Ureter (tissue), 1 donor: ENCODE data around the gene GABRG3. TPM values are rescaled to one million over a fixed set of nuclear protein-coding genes. Genes with fewer than 3 reads are reported as not detected.

Experiments
- DNase-seq: peaks from one replicate; pipeline ENCODE4 v3.0.0-alpha.2; 2020; ENCODE audit warnings: low spot score
- total RNA-seq: library from RNA; stranded (reverse); gene quantifications from one replicate; pipeline ENCODE4 v1.2.4, GENCODE V29; 2023
- donor health status: DM: yes; HTN: yes; CAD: no.

Gene GABRG3
- total RNA-seq, 1 donor from 2014 or later, result 1.6 TPM

- DNase-seq, result no peak
These were observed 93.1 kb downstream of the GABRG3 start for GRCh38 chr15:27064080-27064479.

DNA sequence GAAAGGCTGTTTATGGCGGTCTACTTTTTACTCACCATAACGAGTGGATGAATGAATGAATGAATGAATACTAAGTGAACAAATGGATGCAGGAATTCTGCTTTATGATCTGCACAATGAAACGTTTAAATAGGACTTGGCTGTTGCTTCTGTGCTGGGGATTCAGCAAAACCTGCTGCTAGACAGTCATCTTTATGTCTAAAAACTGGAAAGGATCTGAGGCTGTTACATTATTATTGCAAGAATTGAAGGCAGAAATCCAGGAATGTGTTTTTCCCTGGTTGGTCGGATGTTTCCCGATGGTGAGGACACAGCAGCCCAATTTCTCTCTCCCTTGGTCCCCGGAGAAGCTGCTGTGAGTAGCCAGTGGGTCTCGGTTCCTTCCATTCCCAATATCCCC lies 94.2 kb downstream of the GABRG3 start:
- no peak for DNase-seq

GRCh38 chr15:27065785-27066184 lies 94.8 kb downstream of the GABRG3 start:
- DNase-seq, result no peak

DNA sequence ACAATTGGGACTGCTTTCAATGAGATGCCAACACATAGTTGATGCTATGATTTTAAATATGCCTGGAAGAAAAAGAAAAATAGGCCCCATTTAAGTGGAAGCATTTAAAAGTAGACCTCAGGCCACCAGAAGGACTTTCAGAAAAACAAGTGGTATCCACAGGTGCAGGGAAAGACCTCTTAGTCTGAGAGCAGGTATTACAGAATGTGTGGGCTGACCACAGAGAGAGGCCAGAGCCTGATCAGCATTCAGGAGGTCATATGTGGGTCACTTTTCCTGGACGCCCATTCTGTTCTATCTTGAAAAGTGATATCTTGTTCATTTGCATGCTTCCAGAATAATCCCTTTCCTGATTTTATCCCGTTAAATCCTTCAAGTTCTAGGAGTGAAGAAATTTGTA lies 95.5 kb downstream of the GABRG3 start:
- no peak for DNase-seq

DNA sequence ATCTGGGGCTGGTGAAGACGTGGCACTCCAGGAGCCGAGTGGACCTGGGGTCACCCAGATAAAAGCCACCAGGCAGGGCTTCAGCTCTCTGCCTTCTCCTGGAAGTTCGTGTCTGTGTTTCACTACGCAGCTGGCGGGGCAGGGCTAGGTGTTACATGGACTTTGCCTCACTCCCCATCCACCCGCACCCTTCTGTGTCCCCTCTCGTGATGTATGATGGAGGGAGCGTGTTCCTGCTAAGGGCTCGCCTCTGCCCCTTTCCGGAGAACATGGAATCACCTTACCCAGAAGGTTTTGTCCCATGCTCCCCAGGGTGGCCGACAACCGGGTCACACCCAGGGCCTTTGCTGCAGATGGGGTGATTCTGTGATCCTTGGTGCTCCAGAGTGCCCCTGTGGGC lies 96.2 kb downstream of the GABRG3 start:
- no peak for DNase-seq

DNA sequence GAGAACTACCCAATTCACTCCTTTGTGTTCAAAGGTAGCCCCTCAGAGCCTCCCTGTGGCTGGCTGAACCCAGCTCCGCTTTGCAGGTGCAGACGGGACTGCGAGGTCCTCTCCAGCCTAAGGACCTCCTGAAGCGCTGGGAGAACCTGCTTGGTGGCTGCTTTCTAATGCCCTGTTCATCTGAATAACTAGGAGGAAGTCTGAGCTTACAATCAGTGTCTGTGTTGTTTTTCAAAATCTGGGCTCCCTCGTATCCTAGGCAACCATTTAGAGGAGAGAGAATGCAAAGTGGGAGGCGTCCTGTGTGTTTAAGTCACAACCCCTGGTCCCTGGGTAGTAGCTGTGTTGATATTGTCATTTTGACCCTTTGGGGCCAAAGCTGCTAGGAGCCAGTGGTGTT lies 99.9 kb downstream of the GABRG3 start:
- DNase-seq, result no peak

- DNase-seq, result no peak
These were observed 103.2 kb downstream of the GABRG3 start for GRCh38 chr15:27074179-27074578.

- no peak for DNase-seq
These were observed 106.8 kb downstream of the GABRG3 start for GRCh38 chr15:27077790-27078189.

DNA sequence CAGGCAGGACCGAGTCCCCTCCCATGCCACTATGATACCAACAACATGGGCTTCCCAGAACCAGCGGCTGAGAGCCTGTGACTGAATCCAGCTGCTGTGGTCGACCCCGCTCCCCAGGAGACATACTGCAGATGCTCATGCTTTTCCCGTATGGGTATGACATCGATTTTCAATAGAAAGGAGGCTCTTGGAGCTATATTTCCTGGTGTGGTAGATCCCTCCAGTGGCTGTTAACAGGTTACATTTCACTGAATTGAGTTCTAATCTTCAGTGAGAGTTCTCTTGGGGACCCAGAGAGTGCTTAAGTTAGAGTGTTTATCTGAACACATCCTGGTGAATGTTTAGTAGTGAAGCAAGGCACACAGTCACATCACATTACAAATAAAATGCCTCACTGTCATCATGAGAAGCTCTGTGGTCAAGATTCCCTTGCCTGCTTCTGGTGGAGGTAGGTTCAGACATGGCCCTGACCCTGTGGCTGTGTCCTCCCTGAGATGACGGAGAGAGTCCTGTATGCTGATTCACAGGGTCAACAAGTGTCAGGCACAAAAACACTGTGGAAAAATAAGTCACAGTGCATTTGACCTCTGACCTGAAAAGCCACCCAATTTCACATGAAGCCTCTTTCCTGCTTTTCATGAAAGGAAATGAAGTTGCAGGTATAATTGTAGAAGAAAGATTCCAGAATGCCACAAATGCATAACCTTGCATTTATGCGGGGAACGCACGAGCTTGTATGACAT lies 110.9 kb downstream of the GABRG3 start:
- no peak for DNase-seq

DNA sequence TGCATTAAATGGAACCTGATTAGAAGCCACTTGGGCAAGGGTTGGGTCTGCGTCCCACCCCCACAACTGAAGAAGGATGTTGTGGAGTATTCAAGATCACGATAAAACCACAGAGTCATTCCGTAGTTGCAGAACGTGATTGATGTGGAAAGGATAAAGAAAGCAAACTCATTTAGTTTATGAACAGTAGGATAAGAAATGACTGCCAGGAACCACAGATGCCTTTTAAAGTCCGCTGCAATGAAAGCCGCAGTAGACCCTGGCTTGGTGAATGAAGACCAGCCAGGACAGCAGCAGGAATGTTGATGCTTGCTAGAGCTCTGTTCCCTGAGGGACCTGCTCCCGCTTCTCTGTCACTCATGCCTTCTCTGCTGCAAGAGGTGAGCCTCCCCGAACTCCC lies 111.5 kb downstream of the GABRG3 start:
- no peak for DNase-seq

DNA sequence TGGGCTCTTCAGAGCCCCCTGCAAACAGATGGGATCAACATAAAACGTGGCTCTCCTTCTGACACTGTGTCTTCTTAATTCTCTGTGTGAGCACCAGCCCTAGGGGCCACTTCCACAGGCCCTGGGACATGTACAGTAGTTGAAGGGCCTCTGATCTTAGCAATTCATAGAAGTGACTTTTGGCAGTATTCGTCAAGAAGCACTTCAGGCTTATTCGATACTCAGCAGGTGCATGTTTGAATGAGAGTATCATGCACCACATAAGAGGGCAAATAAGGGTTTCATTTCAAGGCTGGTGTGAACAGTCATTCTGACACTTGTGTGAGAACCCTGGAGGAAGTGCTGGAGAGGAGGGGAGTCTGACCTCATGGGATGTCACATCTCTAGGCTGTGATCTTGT lies 113.9 kb downstream of the GABRG3 start:
- no peak for DNase-seq

DNA sequence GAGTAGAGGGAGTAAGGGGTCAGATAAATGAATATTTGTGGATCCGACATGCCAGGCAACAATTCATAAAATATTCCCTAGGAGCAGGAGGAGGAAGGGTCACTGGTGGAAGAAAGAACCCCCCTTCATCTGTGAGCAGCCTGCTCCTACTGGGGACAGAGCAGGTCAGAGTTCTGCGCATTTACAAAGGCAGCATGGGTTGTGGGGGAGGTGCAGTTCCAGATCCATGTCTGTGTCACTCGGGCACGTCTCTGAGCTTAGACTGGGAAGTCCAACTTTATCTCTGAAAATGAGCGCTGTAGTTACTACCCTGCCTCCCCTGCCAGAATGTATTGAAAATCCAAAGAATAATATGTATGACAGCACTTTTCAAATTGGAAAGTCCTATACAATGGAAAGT lies 115.2 kb downstream of the GABRG3 start:
- no peak for DNase-seq

DNA sequence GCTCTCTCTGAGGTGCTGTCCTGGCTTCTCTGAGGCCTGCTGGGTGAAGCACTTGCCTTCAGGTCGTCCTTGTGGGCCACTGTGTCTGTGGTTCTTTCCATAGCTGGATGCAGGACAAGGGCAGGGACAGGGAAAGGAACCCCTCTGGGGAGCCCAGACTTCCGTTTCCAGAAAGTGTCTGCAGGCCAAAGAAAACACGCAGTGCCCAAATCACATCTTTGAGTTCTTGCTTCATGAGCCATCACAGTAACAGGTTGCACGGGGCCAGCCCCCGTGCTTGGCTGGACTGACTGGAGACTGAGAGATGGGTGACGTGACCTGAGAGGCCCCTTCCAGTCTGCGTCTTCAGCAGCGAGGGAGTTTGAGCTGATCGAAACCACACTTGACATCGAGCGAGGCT lies 115.8 kb downstream of the GABRG3 start:
- no peak for DNase-seq

DNA sequence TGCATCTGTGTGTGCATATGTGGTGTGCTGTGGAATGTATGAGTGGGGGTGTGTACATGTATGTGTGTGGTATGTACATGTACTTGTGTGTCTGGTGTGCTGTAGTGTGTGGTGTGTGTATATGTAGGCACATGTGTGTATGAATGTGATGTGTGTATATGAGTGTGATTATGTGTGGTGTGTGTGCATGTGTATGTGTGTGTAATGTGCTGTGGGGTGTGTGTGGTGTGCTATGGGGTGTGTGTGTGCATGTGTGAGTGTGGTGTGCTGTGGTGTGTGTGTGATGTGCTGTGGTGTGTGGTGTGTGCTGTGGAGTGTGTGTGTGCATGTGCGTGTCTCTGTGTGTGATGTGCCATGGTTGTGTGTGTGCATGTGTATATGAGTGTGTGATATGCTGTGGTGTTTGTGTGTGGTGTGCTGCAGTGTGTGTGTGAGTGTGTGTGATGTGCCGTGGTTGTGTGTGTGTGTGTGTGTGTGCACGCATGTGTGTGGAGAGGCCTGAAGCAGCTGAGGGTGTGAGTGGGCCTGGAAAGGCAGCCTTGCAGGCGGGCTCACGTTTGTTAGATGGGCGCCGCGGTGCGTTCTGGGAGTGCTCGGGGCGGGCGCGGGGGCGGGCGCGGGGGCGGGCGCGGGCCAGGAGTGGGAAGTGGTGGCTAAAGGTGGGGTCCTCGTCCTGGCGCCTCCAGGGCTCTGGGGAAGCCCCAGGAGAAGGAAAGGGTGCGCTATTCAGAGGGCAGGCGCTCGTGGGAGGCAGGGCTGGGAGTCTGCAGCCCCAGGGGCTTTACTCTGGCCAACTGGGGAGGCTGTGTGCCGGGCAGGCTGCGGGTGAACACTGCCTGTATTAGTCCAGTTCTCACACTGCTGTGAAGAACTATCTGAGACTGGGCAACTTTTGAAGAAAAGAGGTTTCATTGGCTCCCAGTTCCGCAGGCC lies 116.9 kb downstream of the GABRG3 start:
- DNase-seq, result no peak

DNA sequence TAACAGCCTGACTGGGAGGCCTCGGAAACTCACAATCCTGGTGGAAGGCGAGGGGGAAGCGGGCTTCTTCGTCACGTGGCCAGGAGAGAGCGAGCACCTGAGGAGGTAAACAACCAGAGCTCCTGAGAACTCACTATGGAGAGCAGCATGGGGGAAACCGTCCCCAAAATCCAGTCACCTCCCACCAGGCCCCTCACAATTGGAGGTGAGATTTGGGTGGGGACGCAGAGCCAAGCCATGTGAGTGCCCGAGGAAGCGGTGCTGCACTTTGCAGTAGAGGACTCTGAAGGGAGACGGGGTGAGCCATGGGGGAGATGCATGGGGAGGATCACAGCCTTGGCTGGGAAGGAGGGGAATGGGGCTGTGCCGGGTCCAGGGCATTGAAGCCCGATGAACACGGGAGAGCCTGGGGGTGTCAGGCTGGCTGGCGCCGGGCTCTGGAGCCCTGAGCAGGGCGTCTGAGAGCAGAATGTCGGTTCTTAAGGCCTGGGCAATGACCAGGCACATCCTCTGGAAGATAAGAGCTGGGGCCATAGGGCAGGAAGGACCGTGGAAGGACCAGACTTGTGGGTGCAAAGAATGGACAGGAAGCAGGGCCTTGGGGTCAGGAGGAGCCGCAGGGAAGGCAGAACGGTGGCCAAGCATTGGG lies 117.7 kb downstream of the GABRG3 start:
- DNase-seq, result no peak

DNA sequence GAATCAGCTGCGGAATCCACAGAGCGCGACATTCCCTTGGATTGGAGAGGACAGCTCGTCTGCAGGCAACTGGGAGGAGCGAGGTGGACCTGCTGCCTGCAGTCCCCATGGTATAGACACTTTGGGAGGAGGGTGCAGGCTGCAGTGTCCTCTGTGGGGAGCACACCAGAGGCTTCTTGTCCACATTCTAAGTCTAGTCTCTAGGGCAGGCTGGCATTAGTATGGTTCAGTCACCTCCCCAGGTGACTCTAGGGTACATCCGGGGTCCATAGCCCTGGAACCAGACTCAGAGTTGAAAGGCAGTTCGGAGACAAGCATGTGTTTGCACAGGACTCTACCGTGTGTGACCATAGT lies 118.2 kb downstream of the GABRG3 start:
- DNase-seq, result no peak

GRCh38 chr15:27089676-27090075 lies 118.7 kb downstream of the GABRG3 start:
- DNase-seq, result no peak

- no peak for DNase-seq
These were observed 120.4 kb downstream of the GABRG3 start for GRCh38 chr15:27091270-27091940.

GRCh38 chr15:27092390-27092789 lies 121.4 kb downstream of the GABRG3 start:
- no peak for DNase-seq

DNA sequence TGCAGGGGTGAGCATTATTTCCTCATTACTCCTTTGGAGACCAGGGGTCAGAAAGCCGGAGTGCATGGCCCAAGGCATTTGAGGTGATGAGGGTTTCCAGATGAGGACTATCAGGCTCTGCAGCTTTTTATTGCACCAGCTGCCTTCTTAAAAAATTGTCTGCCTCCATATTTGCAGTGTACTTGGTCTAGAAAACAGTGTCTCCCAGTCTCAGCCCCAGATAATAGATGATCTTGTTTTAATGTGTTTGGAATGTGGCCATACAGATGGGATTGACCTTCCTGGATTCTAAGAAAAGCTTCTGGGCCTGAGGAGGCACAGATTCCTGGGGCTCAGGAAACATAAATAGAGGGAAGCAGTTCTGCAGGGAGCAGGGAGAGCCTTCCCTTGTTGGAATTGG lies 123.3 kb downstream of the GABRG3 start:
- DNase-seq, result no peak

GRCh38 chr15:27095886-27096624 lies 125.1 kb downstream of the GABRG3 start:
- no peak for DNase-seq
